ENCODE data around the gene TLE1.

Gene TLE1

DNA sequence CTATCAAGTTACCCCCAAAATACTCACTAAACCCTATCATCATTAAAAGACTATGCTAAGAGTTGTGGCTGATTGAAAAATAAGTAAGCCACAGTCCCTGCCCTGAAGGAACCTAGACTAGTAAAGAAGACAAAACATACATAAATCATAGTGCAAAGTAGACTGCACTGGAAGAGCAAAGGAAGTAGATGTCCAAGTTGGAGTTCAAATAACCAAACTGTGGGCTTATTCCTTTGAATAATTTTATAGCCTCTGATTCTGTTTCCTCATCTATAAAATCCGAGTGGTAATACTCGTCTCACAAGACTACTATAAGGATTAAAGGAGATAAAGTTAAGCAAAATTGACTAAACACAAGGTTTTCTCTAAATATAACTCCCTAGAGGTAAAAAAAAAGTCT, 140.4 kb downstream of the TLE1 start:
- H3K4me3 ChIP-seq (ENCODE audit: low read depth, low read length) = no peak overlapping the region
- TF ChIP-seq, protein P1, sequence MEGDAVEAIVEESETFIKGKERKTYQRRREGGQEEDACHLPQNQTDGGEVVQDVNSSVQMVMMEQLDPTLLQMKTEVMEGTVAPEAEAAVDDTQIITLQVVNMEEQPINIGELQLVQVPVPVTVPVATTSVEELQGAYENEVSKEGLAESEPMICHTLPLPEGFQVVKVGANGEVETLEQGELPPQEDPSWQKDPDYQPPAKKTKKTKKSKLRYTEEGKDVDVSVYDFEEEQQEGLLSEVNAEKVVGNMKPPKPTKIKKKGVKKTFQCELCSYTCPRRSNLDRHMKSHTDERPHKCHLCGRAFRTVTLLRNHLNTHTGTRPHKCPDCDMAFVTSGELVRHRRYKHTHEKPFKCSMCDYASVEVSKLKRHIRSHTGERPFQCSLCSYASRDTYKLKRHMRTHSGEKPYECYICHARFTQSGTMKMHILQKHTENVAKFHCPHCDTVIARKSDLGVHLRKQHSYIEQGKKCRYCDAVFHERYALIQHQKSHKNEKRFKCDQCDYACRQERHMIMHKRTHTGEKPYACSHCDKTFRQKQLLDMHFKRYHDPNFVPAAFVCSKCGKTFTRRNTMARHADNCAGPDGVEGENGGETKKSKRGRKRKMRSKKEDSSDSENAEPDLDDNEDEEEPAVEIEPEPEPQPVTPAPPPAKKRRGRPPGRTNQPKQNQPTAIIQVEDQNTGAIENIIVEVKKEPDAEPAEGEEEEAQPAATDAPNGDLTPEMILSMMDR (IDR thresholded peaks at IDR 0.05; ENCODE audit: low read depth, low read length, missing control alignments) = no peak
- no peak for DNase-seq (ENCODE audit: low read depth)

DNA sequence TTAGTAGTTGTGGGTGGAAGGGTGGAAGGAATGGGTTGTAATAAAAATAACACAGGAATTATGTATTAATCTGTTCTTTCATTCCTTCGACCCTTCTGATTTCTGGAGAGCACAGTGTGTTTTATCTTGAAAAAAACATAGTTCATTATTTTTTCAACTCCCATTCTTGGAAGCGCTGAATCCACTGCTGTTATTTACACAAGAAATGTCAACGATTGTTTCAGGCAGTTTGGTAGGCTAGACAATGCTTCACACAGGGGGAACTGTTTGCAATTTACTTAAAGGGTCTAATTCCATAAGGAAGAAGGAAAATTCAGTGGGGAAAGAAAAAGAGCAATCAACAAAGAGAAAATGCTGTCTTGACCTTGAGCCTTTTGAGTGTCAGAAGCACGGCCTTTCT, 142.9 kb downstream of the TLE1 start:
- no peak for DNase-seq (ENCODE audit: low read depth)
- TF ChIP-seq, protein P1 (IDR thresholded peaks at IDR 0.05; ENCODE audit: low read depth, low read length, missing control alignments) = no peak
- H3K4me3 ChIP-seq (ENCODE audit: low read depth, low read length) = no peak overlapping the region

DNA sequence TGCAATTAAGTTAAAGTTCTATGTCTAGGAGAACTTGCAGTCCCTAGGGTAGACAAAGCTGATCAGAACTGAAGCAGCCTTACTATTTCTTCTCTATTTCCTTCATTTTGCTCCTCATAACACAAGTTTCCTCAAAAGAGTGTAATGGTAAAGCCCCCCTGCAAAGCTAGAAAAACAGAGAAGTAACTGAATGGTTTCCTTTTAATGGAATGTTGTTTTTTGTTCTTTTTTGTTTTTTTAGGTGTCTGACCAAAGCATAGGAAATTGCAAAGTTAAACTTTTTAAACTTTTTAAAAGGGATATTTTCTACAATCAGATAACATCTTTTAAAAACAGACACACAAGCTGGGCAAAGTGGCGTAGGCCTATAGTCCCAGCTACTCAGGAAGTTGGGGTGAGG, 145.7 kb downstream of the TLE1 start:
- no peak overlapping the region for H3K4me3 ChIP-seq (ENCODE audit: low read depth, low read length)
- DNase-seq (ENCODE audit: low read depth) = no peak
- TF ChIP-seq, protein P1 (IDR thresholded peaks at IDR 0.05; ENCODE audit: low read depth, low read length, missing control alignments) = no peak

DNA sequence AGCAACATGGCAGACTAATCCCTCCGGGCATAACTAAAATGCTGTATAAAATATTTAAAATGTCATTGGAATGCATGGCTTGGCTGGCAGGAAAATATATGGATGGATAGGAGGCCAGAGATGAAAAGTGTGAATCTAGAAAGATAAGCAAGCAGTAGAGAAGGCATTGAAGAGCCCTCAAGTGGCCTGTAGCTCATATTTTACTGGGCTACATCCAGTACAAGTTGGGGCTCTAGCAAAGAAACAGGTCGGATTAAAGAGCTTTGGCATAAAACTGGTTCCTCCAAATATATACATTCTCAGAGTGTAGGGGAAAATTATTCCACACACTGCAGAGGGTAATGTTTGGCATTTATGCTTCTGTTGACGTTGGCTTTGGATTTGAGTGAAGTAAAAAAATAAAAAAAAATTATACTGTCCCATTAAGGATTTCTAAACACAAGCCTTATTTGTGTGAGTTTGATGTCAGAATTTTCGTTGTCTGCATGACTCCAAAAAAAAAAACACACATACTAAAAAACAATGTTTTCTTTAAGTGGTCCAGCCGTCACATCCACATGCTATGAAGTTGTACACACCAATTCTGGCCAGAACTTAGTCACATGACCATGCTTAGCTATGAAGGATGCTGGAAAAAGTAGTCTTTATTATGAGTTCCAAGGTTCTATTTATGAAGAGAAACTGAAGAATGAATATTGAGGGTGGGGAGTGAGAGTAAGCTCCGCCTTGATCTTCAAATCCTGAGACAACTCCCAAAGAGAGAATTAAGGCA, 147.0 kb downstream of the TLE1 start:
- DNase-seq (ENCODE audit: low read depth) = no peak
- no peak overlapping the region for H3K4me3 ChIP-seq (ENCODE audit: low read depth, low read length)
- TF ChIP-seq, protein P1 (IDR thresholded peaks at IDR 0.05; ENCODE audit: low read depth, low read length, missing control alignments) = no peak

DNA sequence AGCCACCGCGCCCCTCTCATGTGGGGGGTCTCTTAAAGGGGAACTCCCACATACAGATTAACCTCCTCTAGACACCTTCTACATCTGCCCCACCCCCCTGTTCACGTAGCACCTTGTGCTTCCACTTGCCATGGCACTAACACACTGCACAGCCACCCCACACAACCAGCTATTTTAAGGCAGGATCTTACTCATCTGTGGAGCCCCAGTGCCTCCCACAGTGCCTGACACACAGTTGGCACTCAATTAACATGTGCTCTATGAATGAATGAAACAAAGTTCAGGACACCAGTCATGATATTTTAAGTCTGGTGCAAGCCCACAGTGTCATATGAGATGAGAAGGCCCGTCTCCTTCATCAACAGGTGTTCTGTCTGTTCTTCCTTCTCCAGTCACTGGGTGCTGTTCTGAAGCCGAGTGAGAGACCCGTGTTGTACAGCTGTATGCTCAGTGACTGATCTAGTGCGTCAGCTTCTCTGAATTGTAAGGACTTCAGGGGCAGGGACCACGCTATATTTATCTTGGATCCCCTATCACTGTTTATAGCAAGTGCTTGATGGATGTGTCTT, 149.1 kb downstream of the TLE1 start:
- TF ChIP-seq, protein P1 (IDR thresholded peaks at IDR 0.05; ENCODE audit: low read depth, low read length, missing control alignments) = no peak
- no peak overlapping the region for H3K4me3 ChIP-seq (ENCODE audit: low read depth, low read length)
- DNase-seq (ENCODE audit: low read depth) = no peak

DNA sequence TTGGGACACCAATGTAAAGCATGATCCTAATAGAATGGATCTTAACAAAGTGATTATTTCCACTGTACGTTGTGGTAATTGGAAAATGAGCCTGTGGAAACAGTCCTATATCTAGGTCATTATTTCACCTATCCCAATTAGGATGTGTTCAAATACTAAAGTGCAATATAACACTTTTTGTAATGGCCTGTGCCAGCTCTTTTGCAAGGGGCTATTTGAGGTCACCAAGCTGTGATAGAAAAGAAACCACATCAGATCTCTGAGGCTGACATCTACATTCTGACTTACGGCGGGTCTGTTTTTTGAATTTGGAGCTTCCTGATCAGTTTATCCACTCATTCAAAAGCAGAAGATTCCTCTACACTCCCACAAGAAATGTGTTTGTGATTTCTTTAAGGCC, 150.0 kb downstream of the TLE1 start:
- no peak for DNase-seq (ENCODE audit: low read depth)
- H3K4me3 ChIP-seq (ENCODE audit: low read depth, low read length) = no peak overlapping the region
- TF ChIP-seq, protein P1 (IDR thresholded peaks at IDR 0.05; ENCODE audit: low read depth, low read length, missing control alignments) = no peak

DNA sequence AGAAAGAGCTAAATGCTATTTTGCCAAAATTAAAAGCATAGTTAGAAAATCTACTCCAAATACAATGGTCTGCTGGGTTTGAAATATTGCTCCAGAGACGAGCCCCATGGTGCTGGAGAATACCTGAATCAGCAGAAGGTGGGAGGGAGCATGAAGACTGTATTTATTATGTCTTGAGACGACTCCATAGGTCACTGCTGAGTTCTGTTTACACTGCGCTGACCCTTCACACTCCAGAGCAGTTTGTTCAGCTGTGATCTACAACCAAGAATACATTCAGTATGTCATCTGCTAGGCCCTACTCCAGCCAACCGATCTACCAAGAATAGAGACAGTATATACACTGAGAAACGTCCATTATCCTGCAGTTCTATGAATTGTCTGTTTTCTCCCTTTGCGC, 150.5 kb downstream of the TLE1 start:
- DNase-seq (ENCODE audit: low read depth) = no peak
- no peak overlapping the region for H3K4me3 ChIP-seq (ENCODE audit: low read depth, low read length)
- TF ChIP-seq, protein P1 (IDR thresholded peaks at IDR 0.05; ENCODE audit: low read depth, low read length, missing control alignments) = no peak

Measured in GM12864 (cell line).